Adrenal gland (tissue), 12 donors: Measurements from ENCODE around the gene DPPA4. TPM values are rescaled to one million over a fixed set of nuclear protein-coding genes. Genes with fewer than 3 reads are reported as not detected.

Experiments used
- DNase-seq, 7 donors: peaks; one replicate each; pipeline ENCODE4 v3.0.0-alpha.2; 2019 to 2020
- H3K27ac ChIP-seq, 5 donors: fragments of 200-600 bp; sonication (generic) in 4 of 5; 1 replicate in 3 of 5; 2 replicates in 2 of 5; pipeline versions ENCODE4 v1.5.1 to v1.8.0; 2016 to 2020; ENCODE audit warnings: mild to moderate bottlenecking in 1 of 5
- H3K27me3 ChIP-seq: fragments of 200-600 bp; 2 replicates; pipeline ENCODE4 v1.8.0; 2021
- H3K36me3 ChIP-seq, 2 donors: fragments of 200-600 bp; replicated peaks in 1 of 2; 1 replicate in 1 of 2; 2 replicates in 1 of 2; pipeline versions ENCODE4 v1.5.1 to v1.8.0; 2018 to 2022
- H3K4me1 ChIP-seq, 2 donors: fragments of 200-600 bp; replicated peaks in 1 of 2; 1 replicate in 1 of 2; 2 replicates in 1 of 2; pipeline versions ENCODE4 v1.5.1 to v1.8.0; 2018 to 2021
- H3K4me3 ChIP-seq, 4 donors: fragments of 200-600 bp; sonication (generic) in 3 of 4; one replicate each; pipeline ENCODE4 v1.5.1; 2016 to 2018
- H3K9me3 ChIP-seq, 3 donors: fragments of 200-600 bp; sonication (generic) in 1 of 3; replicated peaks in 1 of 3; 1 replicate in 2 of 3; 2 replicates in 1 of 3; pipeline versions ENCODE4 v1.5.1 to v1.8.0; 2016 to 2021
- POLR2A ChIP-seq, 2 donors: fragments of 450-650 bp; IDR thresholded peaks; one replicate each; pipeline ENCODE4 v1.6.1; 2017; ENCODE audit warnings: antibody characterized with exemption in 2 of 2, mild to moderate bottlenecking in 2 of 2, moderate library complexity in 1 of 2
- WGBS, 4 donors: extraction: QIAGEN DNeasy Blood & Tissue Kit in 2 of 4; methylation state at CpG; one replicate each; pipeline versions ENCODE4 v1.1.5 to v1.1.7; 2013 to 2017; 5-methylcytosine and 5-hydroxymethylcytosine counted together
- intact Hi-C, 2 donors: fragments of 100-400 bp; cut with DNase I; formaldehyde crosslinking; loops; one replicate each; pipeline versions ENCODE4 v1.14.1 to v1.15.0; 2022 to 2023
- polyA plus RNA-seq, 3 donors: library from polyadenylated mRNA; stranded (reverse); fragments of 200-250 nt in 2 of 3; fragments of 350-450 nt in 1 of 3; fragmentation: Illumina TruSeq in 1 of 3; extraction: RNeasy Lipid Tissue Mini Kit (QIAGEN cat#74804) in 1 of 3; gene quantifications; one replicate each; pipeline ENCODE4 v1.2.3, GENCODE V29; 2013 to 2014
- total RNA-seq, 9 donors: library from RNA; depleted of rRNA in 4 of 9; stranded (reverse); fragments of >200 nt in 4 of 9; fragments of 120-200 nt in 1 of 9; fragmentation: NEBNext Ultra II Directional in 1 of 9; extraction: Animal tissue kit (Norgen Biotek cat#: 25700) in 1 of 9; gene quantifications; one replicate each; pipeline versions ENCODE4 v1.1.0 to v1.2.4, GENCODE V29; 2013 to 2023
- TF ChIP-seq, protein P1 (sequence below), 6 experiments: fragments of 450-650 bp in 4 of 6; fragments of 200-600 bp in 2 of 6; sonication (generic) in 1 of 6; IDR thresholded peaks; 1 replicate in 5 of 6; 2 replicates in 1 of 6; pipeline versions ENCODE4 v1.5.1 to v1.8.0; 2016 to 2021; ENCODE audit warnings: antibody characterized with exemption in 6 of 6, mild to moderate bottlenecking in 2 of 6, moderate library complexity in 1 of 6
- donor health status: healthy with polysubstance abuse.
- donor health status: Bipolar disorder and iron deficiency.
- donor health status: DM: yes; HTN: yes; CAD: no.
- donor health status: DM: no; HTN: no; CAD: no.
- donor health status: DM: no; HTN: no; CAD: no.
- donor health status: DM: yes; HTN: yes; CAD: no.

Gene DPPA4
- total and polyA plus RNA-seq, 12 donors = 0.16 to 5.3 (median 0.55) TPM; not detected in 5

DNA sequence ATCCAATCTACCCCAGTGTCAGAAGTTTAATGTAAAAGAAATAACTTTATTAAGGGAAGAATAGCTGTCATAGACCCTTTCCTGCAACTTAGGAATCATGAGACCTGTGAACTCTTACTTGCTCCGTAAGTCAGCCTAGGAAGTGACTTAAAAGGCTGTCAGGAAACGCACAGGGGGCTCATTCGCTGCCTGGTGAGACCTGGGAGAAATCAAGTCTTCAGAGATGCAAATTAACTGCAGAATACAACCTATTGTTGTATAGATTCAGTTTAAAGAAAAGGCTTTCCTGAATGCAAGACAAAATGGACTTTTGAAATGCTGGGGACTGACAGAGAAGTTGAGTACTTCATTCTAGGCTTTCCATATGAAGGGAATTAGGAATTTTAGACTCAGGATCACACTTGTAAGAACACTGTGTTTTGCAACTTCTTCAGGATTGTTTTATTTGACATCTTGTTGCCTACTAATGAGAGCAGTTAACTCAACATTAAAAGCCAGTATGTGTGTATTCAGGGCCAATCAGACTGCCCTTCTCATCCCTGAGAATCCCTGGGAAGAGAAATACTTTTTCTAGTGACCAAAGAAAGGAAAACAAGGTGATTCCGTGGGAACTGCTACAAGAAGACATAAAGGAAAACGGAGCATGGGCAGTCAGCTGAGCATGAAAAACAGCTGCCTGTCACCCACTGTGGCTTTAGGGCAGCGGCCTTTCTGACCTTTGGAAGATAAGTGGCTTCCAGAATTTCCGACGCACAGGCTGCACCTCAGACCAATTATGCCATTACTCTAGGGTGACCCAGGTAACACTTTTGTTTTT, 18.5 kb upstream of the DPPA4 start:
- TF ChIP-seq, protein P1, sequence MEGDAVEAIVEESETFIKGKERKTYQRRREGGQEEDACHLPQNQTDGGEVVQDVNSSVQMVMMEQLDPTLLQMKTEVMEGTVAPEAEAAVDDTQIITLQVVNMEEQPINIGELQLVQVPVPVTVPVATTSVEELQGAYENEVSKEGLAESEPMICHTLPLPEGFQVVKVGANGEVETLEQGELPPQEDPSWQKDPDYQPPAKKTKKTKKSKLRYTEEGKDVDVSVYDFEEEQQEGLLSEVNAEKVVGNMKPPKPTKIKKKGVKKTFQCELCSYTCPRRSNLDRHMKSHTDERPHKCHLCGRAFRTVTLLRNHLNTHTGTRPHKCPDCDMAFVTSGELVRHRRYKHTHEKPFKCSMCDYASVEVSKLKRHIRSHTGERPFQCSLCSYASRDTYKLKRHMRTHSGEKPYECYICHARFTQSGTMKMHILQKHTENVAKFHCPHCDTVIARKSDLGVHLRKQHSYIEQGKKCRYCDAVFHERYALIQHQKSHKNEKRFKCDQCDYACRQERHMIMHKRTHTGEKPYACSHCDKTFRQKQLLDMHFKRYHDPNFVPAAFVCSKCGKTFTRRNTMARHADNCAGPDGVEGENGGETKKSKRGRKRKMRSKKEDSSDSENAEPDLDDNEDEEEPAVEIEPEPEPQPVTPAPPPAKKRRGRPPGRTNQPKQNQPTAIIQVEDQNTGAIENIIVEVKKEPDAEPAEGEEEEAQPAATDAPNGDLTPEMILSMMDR (IDR thresholded peaks at IDR 0.05) = no peak
- no peak for TF ChIP-seq POLR2A (IDR thresholded peaks at IDR 0.05)
- Histone ChIP-seq H3K9me3 (no peaks in the 10 kb centered on the region), H3K27ac (no peak overlapping the region), H3K4me3 (no peak overlapping the region), H3K27me3 (no peaks in the 10 kb centered on the region), H3K36me3 (no peaks in the 10 kb centered on the region), H3K4me1 (no peaks in the 10 kb centered on the region)
- DNase-seq = no peak
- WGBS, 4 donors = 60 to 65% (median 64%) methylated on average over 8 of the region's 8 CpGs
- intact Hi-C loops = no loop called here

DNA sequence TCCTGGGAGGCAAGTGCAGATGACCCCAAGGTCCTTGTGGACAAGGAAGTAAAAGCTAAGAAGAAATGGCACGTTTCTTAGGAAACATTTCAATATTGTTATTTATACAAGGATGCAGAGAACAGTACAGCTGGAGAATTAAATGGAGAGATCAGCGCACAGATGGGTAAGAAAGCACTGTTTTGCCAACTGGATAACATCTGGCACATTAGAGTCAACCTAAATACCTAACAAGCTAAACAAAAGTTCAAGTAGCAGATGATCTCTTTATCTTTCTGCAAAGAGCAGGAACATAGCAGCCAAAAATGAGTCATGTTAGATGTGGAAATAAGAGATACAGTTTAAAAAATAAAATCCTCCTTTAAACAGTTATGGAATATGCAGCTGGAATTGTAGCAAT, 15.7 kb upstream of the DPPA4 start:
- no peak for DNase-seq
- no peak overlapping the region for H3K4me3 ChIP-seq
- H3K4me1 ChIP-seq = no peaks in the 10 kb centered on the region
- intact Hi-C loops = no loop called here
- no peaks in the 10 kb centered on the region for H3K9me3 ChIP-seq
- TF ChIP-seq, protein P1 (IDR thresholded peaks at IDR 0.05) = no peak
- TF ChIP-seq POLR2A (IDR thresholded peaks at IDR 0.05) = no peak
- no peaks in the 10 kb centered on the region for H3K27me3 ChIP-seq
- H3K27ac ChIP-seq = no peak overlapping the region
- no peaks in the 10 kb centered on the region for H3K36me3 ChIP-seq
- WGBS, 4 donors = 38 to 50% (median 45%) methylated on average over 2 of the region's 2 CpGs

DNA sequence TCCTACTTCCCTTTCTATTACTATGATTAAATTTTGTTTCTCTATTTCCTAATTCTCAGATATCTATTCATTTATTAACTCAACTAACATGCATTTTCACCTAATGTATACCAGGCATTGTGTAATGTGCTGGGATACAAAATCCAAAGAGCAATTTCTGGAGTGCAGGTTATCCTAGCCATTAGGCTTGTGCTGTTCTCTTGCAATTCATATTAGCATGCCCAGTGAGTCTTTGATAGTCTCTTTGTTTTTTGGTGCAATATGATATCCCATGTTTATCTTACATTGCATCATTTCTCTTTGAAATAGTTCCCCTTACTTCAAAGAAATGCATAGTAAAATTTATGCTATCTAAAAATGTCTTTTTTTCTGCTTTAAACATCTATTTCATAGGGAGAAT, 13.9 kb upstream of the DPPA4 start:
- Histone ChIP-seq H3K36me3 (no peaks in the 10 kb centered on the region), H3K9me3 (no peaks in the 10 kb centered on the region), H3K4me1 (no peaks in the 10 kb centered on the region), H3K27me3 (no peaks in the 10 kb centered on the region), H3K27ac (no peak overlapping the region), H3K4me3 (no peak overlapping the region)
- DNase-seq = no peak
- TF ChIP-seq POLR2A (IDR thresholded peaks at IDR 0.05) = no peak
- TF ChIP-seq, protein P1 (IDR thresholded peaks at IDR 0.05) = no peak
- intact Hi-C loops = no loop called here

DNA sequence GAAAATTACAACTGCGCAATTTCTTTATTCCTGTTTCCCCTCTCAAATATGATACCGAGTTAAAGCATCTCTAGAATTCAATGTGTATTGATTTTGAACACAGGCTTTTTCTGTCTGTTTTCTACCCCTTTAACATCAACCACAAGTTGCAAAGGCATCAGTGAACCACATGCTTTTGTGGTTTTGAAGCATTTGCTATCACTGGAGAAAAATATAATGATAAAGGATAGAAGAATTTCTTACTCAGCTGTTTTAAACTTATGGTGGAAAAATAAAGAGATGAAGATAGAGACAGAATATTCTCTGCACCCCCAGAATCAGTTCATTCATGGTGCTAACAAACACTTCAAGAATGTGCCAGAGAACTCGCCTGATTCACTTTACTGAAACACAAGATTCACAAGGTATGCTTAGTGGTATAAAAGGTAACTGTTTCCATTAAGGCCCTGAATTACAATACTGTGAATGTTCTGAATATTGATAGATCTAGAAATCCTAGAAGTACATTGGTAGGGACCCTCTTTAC, 9.5 kb upstream of the DPPA4 start:
- intact Hi-C loops = no loop called here
- Histone ChIP-seq H3K9me3 (no peaks in the 10 kb centered on the region), H3K36me3 (no peaks in the 10 kb centered on the region), H3K4me3 (no peak overlapping the region), H3K27ac (no peak overlapping the region), H3K27me3 (no peaks in the 10 kb centered on the region), H3K4me1 (no peaks in the 10 kb centered on the region)
- 77 to 85% (median 81%) methylated on average over 3 of the region's 3 CpGs for WGBS, 4 donors
- DNase-seq = no peak
- TF ChIP-seq, protein P1 (IDR thresholded peaks at IDR 0.05) = no peak
- no peak for TF ChIP-seq POLR2A (IDR thresholded peaks at IDR 0.05)
